Right ventricle myocardium inferior (tissue), 1 donor: Measurements from ENCODE around the gene CYFIP1. TPM values are rescaled to one million over a fixed set of nuclear protein-coding genes. Genes with fewer than 3 reads are reported as not detected.
A peak's percentile ranks its signal among the peaks of the same experiment; 100 is the strongest.

ENCODE experiments used
- ATAC-seq: fragments of 200-7000 bp; cut with Tn5 transposase; one replicate; pipeline ENCODE4 v1.9.1; 2020; ENCODE audit warnings: mild to moderate bottlenecking, moderate library complexity
- DNase-seq: peaks from one replicate; pipeline ENCODE4 v3.0.0; 2021; ENCODE audit errors: missing footprints
- intact Hi-C: fragments of 100-400 bp; cut with DNase I; formaldehyde crosslinking; loops from one replicate; pipeline ENCODE4 v1.11.0; 2022
- total RNA-seq: library from RNA; stranded (reverse); fragmentation: NEBNext Ultra II Directional; extraction: Animal tissue kit (Norgen Biotek cat#: 25700); gene quantifications from one replicate; pipeline ENCODE4 v1.2.1, GENCODE V29; 2021
- donor health status: DM: no; HTN: yes; CAD: no; lungs with severe emphysema.

CYFIP1 gene
- total RNA-seq, 1 donor from 2014 or later = 32.1 TPM

- intact Hi-C loops = no loop called here
- no peak for DNase-seq
Observed at GRCh38 chr15:22866079-22866478, 114.1 kb downstream of the CYFIP1 start.

GRCh38 chr15:22863356-22863755 is 116.8 kb downstream of the CYFIP1 start:
- intact Hi-C loops = no loop called here
- peak; percentile 54 for ATAC-seq
- DNase-seq = no peak

More at GRCh38 chr15:22866079-22866478, 114.1 kb downstream of the CYFIP1 start:
- no peak for ATAC-seq

GRCh38 chr15:22861161-22861560 is 119.0 kb downstream of the CYFIP1 start:
- DNase-seq (no peak), ATAC-seq (no peak)
- intact Hi-C loops = no loop called here

GRCh38 chr15:22856659-22857058 is 123.5 kb downstream of the CYFIP1 start:
- DNase-seq (no peak), ATAC-seq (no peak)
- intact Hi-C loops = no loop called here

GRCh38 chr15:22855791-22856190 is 124.4 kb downstream of the CYFIP1 start:
- ATAC-seq (no peak), DNase-seq (no peak)
- intact Hi-C loops = no loop called here

GRCh38 chr15:22851513-22851912 is 128.7 kb downstream of the CYFIP1 start:
- intact Hi-C loops = no loop called here
- DNase-seq (no peak), ATAC-seq (no peak)

GRCh38 chr15:22850055-22850454 is 130.1 kb downstream of the CYFIP1 start:
- intact Hi-C loops = no loop called here
- DNase-seq (no peak), ATAC-seq (no peak)

GRCh38 chr15:22846073-22846472 is 134.1 kb downstream of the CYFIP1 start:
- DNase-seq (no peak), ATAC-seq (no peak)
- intact Hi-C loops = no loop called here

GRCh38 chr15:22845289-22845900 is 134.8 kb downstream of the CYFIP1 start:
- DNase-seq (no peak), ATAC-seq (no peak)
- intact Hi-C loops = no loop called here

- DNase-seq (no peak), ATAC-seq (no peak)
- intact Hi-C loops = no loop called here
Observed at GRCh38 chr15:22844421-22845288, 135.5 kb downstream of the CYFIP1 start.

GRCh38 chr15:22839046-22839695 is 141.0 kb downstream of the CYFIP1 start:
- ATAC-seq (no peak), DNase-seq (no peak)
- intact Hi-C loops = no loop called here

GRCh38 chr15:22838292-22839042 is 141.7 kb downstream of the CYFIP1 start, which contains the start of gene NIPA2:
TSS of gene NIPA2 (plus strand) at chr15:22838666. CDS start at chr15:22851732, 13,066 bp downstream.
- ATAC-seq (peak; percentile 99), DNase-seq (peak; percentile 100)
- intact Hi-C loops = loop anchor here (1.0 kb wide), 1 partner anchor 51 kb away; no protein-coding TSS in a partner anchor

GRCh38 chr15:22831473-22831872 is 148.7 kb downstream of the CYFIP1 start:
- intact Hi-C loops = no loop called here
- DNase-seq = no peak
- ATAC-seq = no peak

- DNase-seq = no peak
- no peak for ATAC-seq
- intact Hi-C loops = no loop called here
Observed at GRCh38 chr15:22827125-22827524, 153.0 kb downstream of the CYFIP1 start.

- DNase-seq (no peak), ATAC-seq (no peak)
- intact Hi-C loops = no loop called here
Observed at GRCh38 chr15:22823495-22824128, 156.6 kb downstream of the CYFIP1 start.

- no peak for DNase-seq
- intact Hi-C loops = no loop called here
Observed at GRCh38 chr15:22819651-22820050, 160.5 kb downstream of the CYFIP1 start.

More at GRCh38 chr15:22819651-22820050, 160.5 kb downstream of the CYFIP1 start:
- ATAC-seq = no peak
